Liver (tissue), 3 donors: ENCODE measurements around the gene MCM10.

Source experiments
- EGR1 ChIP-seq, 2 donors: IDR thresholded peaks; 2 replicates each; pipeline ENCODE4 v1.6.1; 2016 to 2018; ENCODE audit warnings: antibody characterized with exemption in 2 of 2, low read depth in 2 of 2
- FOXA1 ChIP-seq: IDR thresholded peaks from 2 replicates; pipeline ENCODE4 v1.6.1; 2016; ENCODE audit warnings: antibody characterized with exemption
- GABPA ChIP-seq, 2 donors: IDR thresholded peaks in 1 of 2; conservative IDR thresholded peaks in 1 of 2; 2 replicates each; pipeline ENCODE4 v1.6.1; 2016; ENCODE audit warnings: antibody characterized with exemption in 2 of 2, mild to moderate bottlenecking in 1 of 2, moderate library complexity in 1 of 2
- HNF4G ChIP-seq: IDR thresholded peaks from 2 replicates; pipeline ENCODE4 v1.6.1; 2016; ENCODE audit warnings: antibody characterized with exemption
- JUND ChIP-seq, 2 donors: IDR thresholded peaks; 2 replicates each; pipeline ENCODE4 v1.6.1; 2016; ENCODE audit warnings: antibody characterized with exemption in 2 of 2
- RAD21 ChIP-seq, 2 donors: IDR thresholded peaks; 2 replicates each; pipeline ENCODE4 v1.6.1; 2016; ENCODE audit warnings: antibody characterized with exemption in 2 of 2, mild to moderate bottlenecking in 2 of 2
- RXRA ChIP-seq, 2 donors: IDR thresholded peaks; 2 replicates each; pipeline ENCODE4 v1.6.1; 2017 to 2018; ENCODE audit warnings: antibody characterized with exemption in 2 of 2, mild to moderate bottlenecking in 1 of 2
- TAF1 ChIP-seq: conservative IDR thresholded peaks from 2 replicates; pipeline ENCODE4 v1.6.1; 2016; ENCODE audit warnings: antibody characterized with exemption, mild to moderate bottlenecking
- YY1 ChIP-seq: IDR thresholded peaks from 2 replicates; pipeline ENCODE4 v1.6.1; 2016; ENCODE audit warnings: antibody characterized with exemption, mild to moderate bottlenecking
- TF ChIP-seq, protein P1 (sequence below): IDR thresholded peaks from 2 replicates; pipeline ENCODE4 v1.6.1; 2016; ENCODE audit warnings: antibody characterized with exemption
- TF ChIP-seq, protein P2 (sequence below): fragments of 150-350 bp; IDR thresholded peaks from 2 replicates; pipeline ENCODE4 v1.5.1; 2017; ENCODE audit warnings: improper control_type of control experiment, low read depth, low read length; ENCODE audit not compliant: missing input control
- TF ChIP-seq, protein P3 (sequence below): IDR thresholded peaks from 2 replicates; pipeline ENCODE4 v1.6.1; 2016; ENCODE audit warnings: antibody characterized with exemption
- TF ChIP-seq, protein P4 (sequence below): IDR thresholded peaks from 2 replicates; pipeline ENCODE4 v1.6.1; 2016; ENCODE audit warnings: antibody characterized with exemption
- TF ChIP-seq, protein P5 (sequence below): IDR thresholded peaks from 2 replicates; pipeline ENCODE4 v1.6.1; 2016; ENCODE audit warnings: antibody characterized with exemption, mild to moderate bottlenecking
- donor health status: healthy.
- donor health status: healthy.

DNA sequence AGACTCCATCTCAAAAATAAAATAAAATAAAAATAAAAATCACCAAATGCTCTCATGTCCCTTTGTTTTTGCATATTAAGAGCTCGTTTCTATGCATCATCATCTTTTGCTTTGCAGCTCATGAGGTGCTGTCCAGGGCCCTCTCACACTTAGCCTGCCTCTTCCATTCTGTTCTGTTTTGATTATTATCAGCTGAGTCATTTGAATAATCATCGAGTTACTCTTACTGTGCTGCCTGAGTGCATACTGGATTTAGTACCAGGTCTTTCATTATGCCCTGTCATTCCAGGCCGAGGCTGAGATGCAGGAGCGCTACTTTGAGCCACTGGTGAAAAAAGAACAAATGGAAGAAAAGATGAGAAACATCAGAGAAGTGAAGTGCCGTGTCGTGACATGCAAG is 39.8 kb downstream of the MCM10 start:
- no peak for TF ChIP-seq YY1
- TF ChIP-seq, protein P1, sequence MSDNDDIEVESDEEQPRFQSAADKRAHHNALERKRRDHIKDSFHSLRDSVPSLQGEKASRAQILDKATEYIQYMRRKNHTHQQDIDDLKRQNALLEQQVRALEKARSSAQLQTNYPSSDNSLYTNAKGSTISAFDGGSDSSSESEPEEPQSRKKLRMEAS: no peak
- TF ChIP-seq, protein P2, sequence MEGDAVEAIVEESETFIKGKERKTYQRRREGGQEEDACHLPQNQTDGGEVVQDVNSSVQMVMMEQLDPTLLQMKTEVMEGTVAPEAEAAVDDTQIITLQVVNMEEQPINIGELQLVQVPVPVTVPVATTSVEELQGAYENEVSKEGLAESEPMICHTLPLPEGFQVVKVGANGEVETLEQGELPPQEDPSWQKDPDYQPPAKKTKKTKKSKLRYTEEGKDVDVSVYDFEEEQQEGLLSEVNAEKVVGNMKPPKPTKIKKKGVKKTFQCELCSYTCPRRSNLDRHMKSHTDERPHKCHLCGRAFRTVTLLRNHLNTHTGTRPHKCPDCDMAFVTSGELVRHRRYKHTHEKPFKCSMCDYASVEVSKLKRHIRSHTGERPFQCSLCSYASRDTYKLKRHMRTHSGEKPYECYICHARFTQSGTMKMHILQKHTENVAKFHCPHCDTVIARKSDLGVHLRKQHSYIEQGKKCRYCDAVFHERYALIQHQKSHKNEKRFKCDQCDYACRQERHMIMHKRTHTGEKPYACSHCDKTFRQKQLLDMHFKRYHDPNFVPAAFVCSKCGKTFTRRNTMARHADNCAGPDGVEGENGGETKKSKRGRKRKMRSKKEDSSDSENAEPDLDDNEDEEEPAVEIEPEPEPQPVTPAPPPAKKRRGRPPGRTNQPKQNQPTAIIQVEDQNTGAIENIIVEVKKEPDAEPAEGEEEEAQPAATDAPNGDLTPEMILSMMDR: no peak
- no peak for TF ChIP-seq EGR1 (IDR thresholded peaks at IDR 0.05; ENCODE audit: low read depth in 2 of 2)
- no peak for TF ChIP-seq FOXA1
- TF ChIP-seq GABPA (IDR thresholded peaks at IDR 0.05 in 1 of 2, conservative IDR thresholded peaks at IDR 0.05 in 1 of 2): no peak
- no peak for TF ChIP-seq RAD21 (IDR thresholded peaks at IDR 0.05)
- TF ChIP-seq, protein P3, sequence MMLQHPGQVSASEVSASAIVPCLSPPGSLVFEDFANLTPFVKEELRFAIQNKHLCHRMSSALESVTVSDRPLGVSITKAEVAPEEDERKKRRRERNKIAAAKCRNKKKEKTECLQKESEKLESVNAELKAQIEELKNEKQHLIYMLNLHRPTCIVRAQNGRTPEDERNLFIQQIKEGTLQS: no peak
- no peak for TF ChIP-seq TAF1
- TF ChIP-seq, protein P4, sequence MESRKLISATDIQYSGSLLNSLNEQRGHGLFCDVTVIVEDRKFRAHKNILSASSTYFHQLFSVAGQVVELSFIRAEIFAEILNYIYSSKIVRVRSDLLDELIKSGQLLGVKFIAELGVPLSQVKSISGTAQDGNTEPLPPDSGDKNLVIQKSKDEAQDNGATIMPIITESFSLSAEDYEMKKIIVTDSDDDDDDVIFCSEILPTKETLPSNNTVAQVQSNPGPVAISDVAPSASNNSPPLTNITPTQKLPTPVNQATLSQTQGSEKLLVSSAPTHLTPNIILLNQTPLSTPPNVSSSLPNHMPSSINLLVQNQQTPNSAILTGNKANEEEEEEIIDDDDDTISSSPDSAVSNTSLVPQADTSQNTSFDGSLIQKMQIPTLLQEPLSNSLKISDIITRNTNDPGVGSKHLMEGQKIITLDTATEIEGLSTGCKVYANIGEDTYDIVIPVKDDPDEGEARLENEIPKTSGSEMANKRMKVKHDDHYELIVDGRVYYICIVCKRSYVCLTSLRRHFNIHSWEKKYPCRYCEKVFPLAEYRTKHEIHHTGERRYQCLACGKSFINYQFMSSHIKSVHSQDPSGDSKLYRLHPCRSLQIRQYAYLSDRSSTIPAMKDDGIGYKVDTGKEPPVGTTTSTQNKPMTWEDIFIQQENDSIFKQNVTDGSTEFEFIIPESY: no peak
- TF ChIP-seq, protein P5, sequence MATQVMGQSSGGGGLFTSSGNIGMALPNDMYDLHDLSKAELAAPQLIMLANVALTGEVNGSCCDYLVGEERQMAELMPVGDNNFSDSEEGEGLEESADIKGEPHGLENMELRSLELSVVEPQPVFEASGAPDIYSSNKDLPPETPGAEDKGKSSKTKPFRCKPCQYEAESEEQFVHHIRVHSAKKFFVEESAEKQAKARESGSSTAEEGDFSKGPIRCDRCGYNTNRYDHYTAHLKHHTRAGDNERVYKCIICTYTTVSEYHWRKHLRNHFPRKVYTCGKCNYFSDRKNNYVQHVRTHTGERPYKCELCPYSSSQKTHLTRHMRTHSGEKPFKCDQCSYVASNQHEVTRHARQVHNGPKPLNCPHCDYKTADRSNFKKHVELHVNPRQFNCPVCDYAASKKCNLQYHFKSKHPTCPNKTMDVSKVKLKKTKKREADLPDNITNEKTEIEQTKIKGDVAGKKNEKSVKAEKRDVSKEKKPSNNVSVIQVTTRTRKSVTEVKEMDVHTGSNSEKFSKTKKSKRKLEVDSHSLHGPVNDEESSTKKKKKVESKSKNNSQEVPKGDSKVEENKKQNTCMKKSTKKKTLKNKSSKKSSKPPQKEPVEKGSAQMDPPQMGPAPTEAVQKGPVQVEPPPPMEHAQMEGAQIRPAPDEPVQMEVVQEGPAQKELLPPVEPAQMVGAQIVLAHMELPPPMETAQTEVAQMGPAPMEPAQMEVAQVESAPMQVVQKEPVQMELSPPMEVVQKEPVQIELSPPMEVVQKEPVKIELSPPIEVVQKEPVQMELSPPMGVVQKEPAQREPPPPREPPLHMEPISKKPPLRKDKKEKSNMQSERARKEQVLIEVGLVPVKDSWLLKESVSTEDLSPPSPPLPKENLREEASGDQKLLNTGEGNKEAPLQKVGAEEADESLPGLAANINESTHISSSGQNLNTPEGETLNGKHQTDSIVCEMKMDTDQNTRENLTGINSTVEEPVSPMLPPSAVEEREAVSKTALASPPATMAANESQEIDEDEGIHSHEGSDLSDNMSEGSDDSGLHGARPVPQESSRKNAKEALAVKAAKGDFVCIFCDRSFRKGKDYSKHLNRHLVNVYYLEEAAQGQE: no peak
- TF ChIP-seq JUND (IDR thresholded peaks at IDR 0.05): no peak
- TF ChIP-seq HNF4G: no peak
- no peak for TF ChIP-seq RXRA (IDR thresholded peaks at IDR 0.05)
